DMS153 treated with DMSO at 0.1 percent for 48 hours (cell line): ENCODE results near the gene AGO4.
"Not testable (repeated sequence)": the region's sequence is repeated elsewhere in the genome, so short reads cannot be mapped to it uniquely, and the experiment has no call there.

Source experiments
- DNase-seq: peaks from one replicate; lab custom pipeline; 2025; ENCODE audit not compliant: unreplicated experiment; lab: John Stamatoyannopoulos, UW

Gene AGO4

DNA sequence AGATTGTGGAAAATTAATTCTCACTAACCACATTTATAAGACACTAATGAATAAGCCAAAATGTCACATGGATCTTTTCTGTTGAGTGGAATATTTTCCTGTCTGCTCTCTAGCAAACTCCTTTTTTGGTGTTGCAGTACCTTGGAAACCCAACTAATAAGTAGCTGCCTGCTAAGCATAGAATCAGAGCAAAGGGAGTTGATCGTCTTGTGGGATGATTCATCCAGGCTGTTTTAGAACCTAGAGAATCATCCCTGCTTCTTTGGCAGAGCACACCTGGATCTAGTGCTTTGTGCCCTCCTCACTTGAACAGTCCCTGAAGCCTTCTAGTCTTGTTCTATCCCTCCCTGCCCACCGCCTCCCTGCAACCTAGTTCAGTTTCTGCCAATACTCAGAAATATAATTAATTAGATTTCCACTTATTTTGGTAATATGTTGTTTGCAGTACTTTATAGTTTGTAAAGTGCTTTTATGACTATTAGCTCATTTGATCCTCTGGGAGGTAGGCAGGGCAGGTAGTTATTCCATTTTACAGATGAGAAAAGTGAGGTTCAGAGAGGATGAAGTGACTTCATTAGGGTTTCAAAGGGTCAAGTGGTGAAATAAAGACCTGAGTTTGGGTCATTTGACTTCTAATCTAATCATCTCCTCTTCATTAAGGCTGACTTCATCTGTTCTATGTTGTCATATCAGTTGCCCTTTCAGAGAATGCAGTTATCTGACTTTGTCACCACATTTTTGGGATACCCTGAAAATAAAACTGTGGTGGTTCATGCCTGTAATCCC is 2.5 kb downstream of the AGO4 start:
- no peak for DNase-seq

DNA sequence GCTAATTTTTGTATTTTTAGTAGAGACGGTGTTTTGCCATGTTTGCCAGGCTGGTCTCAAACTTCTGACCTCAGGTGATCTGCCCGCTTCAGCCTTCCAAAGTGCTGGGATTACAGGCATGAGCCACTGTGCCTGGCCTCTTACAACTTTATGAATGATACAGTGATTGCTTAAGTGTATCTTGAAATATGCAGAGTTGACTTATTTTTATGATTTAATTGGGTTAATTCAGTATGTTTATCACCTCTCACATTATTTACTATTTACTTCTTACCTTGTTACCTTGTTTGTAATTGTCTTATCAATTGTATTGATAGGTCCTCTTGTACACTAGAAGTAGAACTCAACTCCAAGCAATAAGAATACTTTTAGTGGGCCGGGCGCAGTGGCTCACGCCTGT is 4.9 kb downstream of the AGO4 start:
- not testable (repeated sequence) for DNase-seq

DNA sequence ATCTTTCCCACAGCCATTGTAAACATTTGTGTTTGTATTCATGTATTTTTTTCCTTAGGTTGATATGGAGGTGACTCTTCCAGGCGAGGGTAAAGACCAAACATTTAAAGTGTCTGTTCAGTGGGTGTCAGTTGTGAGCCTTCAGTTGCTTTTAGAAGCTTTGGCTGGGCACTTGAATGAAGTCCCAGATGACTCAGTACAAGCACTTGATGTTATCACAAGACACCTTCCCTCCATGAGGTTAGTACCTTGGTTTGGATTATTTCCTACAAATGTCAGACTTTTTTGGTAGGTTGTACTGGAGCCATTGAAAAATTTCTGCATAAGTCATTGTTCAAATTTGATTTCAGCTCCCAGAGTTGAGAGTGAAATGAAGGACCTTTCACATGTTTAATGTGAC is 17.4 kb downstream of the AGO4 start:
- DNase-seq, result no peak

DNA sequence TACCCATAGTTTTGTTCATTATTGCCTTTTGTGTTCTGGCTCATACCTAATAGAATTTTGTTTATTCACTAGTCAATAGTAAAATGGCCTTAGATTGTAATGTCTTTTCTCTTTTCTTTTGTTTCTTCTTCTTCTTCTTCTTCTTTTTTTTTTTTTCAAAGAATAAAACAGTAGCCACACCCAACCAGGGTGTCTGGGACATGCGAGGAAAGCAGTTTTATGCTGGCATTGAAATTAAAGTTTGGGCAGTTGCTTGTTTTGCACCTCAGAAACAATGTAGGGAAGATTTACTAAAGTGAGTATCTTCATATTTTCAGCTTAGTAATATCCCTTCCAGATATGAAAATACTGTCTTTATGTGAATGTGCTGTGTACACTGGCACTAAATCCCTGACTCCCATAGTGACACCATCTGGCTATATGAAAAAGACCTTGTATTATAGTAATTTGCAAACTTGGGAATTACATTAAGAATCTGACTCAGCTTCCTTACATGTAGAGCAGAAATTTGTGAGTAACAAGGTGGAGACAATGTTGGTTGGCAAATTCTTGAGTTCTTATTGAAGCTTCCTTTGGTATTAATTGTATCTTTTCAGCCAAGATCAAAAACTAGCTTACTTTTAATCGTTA is 24.6 kb downstream of the AGO4 start:
- no peak for DNase-seq

DNA sequence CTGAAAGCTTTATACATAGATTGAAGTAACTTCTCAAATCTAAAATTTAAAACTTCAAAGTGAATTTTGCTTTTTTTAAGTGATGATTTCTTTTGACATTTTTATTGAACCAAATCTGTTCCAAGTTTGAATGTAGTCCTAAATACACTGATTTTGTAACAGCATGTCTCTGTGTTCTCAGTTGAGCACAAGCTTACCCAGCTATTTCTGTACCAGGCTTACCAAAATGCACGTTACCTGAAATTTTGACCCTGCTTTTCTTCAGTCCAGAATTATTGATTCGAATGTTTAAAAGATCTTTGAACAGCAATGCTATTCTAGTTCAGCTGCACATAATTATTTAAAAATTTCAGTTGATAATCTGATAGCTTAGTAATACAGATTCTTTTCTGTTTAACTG is 25.6 kb downstream of the AGO4 start:
- no peak for DNase-seq

DNA sequence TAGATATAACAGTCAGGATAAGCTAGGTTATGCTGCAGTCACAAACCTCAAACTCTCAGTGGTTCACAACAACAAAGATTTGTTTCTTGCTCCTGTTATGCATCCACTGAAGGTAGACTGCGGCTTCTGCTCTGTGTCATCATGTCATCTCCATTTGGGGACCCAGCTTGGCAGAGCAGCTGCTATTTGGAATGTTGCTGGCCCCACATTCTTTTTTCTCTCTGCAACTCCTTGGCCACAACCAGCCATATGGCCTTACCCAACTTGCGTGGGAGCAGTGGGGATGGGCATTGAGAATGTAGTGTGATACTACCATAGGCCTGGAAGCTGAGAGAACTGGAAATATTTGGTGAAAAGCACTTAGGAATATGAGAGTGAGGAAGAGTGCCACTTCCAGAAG is 26.4 kb downstream of the AGO4 start:
- no peak for DNase-seq

DNA sequence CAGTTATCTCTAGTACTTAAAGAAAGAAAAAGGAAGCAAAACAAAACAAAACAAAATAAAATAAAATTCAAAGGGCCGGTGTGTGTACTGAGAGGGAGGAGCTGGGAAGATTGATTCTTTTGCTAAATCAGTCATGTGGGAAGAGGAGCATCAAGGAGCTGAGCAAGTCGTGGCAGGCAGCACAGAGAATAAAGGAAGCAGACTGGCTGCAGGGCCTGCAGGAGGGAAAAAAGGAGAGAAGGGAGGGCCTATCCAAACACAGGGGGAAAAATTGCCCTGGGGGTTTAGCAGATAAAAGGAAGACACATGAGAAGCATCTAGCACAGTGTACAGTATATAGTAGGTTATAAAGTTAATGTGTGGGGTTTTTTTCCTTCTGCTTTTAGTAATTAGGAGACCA is 27.6 kb downstream of the AGO4 start:
- peak; percentile 63 for DNase-seq

DNA sequence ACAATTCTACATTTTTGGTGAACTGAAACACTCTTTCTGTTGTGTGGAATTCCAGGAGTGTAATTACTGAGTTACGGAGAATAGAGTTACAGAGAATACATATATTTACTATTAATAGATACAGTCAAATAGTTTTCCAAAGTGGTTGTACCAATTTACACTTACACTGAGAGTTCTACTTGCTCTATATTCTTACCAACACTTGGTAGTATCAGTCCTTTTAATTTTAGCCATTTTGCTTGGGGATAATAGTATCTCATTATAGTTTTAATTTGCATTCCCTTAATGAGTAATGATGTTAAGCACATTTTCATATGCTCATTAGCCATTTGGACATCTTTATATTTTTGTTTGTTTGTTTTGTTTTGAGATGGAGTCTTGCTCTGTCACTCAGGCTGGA is 28.9 kb downstream of the AGO4 start:
- DNase-seq, result no peak

DNA sequence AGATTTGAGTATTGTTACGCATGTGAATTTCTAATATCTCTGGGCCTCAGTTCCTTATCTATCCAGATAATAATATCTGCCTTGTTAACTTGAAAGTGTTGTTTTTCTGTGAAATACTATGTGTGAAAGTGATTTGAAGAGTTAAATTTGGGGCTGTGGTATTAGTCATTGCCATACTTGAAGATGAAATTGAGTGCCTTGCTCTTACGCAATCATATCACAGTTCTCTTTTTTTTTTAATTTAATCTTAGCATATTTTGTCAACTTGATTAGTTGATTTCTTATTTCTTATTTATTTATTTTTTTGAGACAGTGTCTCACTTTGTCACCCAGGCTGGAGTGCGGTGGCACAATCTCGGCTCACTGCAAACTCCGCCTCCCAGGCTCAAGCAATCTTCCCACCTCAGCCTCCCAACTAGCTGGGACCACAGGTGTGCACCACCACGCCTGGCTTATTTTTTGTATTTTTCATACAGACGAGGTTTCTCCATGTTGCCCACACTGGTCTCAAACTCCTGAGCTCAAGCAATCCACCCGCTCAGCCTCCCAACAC is 31.0 kb downstream of the AGO4 start:
- DNase-seq, result no peak

DNA sequence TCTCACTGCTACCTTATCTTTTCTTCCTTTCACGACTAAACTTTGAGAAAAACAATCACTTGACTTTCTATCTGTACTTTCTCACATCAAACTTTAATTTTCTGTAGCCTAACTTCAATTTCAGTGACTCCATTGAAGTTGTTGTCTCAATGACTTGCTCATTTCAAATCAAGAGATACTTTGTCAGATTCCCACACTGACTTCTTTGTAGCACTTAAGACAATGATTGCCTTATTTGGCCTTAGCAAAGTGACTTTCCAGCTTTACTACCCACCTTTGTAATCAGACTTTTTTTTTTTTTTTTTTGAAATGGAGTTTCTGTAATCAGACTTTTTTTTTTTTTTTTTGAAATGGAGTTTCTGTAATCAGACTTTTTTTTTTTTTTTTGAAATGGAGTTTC is 37.0 kb downstream of the AGO4 start:
- no peak for DNase-seq

DNA sequence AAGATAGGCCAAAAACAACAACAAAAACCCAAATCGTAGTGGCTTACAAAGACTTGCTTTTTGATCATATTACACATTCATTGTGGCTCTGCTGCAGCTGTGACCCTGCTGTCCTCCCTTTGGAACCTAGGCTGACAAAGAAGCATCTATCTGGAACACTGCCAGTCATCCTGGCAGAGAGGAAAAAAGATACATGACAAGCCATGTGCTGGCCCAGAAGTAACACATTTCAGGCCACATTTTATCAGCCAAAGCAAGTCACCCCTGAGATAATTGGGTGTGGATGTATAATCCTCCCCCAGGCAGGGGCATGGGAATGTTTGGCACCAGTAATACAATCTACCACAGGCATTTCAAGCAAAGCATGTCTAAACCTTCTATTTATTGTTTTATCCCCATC is 38.0 kb downstream of the AGO4 start:
- DNase-seq, result no peak

DNA sequence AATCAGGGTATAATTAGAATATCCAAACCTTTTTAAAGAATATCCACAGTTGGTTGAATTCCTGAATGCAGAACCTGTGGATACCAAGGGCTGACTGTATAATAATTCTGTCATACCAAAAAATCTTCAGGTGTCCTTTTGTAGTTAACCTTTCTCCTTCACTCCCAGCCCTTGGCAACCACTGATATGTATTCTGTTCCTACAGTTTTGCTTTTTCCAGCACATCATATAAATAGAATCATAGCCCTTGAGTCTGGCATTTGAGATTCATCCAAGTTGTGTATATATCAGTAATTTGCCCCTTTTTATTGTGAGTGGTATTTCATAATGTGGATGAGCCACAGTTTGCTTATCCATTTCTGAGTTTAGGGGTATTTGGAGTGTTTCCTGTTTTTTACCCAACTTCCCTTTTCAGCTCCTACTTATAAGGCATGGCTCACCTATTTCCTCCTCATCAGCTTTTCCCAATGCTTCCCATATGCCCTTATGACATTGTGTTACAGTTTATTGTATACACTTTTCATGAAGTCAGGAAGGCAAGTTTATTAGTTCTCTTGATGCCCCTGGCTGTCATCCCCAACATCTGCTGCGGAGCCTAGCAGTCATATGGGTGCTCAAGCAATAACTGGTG is 40.2 kb downstream of the AGO4 start:
- no peak for DNase-seq

DNA sequence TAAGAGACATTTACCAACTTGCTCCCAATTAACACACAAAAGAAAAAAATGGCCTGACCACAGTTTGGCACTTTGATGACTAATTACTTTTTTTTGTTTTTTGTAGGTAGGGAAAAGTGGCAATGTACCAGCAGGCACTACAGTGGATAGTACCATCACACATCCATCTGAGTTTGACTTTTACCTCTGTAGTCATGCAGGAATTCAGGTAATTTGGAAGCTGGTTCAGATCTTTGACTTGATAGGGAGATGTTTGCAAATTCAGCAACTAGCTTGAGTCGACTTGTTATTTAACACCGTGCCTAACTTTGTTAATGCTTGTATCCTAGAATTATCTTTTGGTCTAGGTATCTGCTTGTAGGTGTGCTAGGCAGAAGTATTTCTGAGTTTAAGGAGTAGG is 42.2 kb downstream of the AGO4 start:
- DNase-seq, result no peak

DNA sequence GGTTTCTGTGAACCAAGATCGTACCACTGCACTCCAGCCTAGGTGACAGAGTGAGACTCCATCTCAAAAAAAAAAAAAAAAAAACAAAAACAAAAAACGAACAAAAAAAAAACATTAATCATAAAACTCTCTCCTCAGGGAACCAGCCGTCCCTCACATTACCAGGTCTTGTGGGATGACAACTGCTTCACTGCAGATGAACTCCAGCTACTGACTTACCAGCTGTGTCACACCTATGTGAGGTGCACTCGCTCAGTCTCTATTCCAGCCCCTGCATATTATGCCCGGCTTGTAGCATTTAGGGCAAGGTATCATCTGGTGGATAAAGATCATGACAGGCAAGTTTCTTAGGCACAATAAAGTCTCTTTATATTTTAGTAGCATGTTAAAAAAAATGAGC is 42.9 kb downstream of the AGO4 start:
- DNase-seq, result no peak

DNA sequence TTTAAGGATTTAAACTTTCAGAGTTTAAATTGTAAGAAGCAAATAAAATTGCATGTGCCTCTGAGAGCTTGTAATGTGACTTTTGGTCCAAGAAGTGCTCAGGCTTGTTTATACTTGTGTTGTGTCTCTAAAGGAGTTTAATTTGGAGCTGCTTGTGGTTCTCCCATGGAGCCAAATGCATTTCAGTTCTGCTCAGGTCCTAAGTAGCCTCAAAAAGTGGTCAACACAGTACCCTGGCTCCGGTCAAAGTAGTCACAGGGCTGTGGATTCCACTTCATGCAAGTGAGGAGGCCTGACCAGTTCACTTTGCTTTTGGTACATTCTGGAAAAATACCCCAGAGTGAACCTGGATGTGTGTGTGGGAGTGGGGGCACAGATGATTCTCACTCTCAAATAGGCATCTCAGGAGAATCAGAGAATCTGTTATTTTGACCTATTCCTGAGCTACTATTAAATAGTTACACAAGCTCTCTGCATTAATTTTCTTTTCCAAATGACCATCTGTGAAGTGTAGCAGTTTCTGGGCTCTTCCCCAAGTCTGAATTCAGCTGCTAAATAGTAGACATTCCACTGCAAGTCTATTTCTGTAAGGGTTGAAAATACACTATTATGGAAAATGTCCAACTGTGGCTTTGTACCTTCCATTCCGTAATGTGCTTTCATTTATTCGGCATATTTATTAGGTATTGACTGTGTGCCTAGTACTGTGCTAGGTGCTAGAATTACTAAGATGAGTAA is 43.5 kb downstream of the AGO4 start:
- no peak for DNase-seq

DNA sequence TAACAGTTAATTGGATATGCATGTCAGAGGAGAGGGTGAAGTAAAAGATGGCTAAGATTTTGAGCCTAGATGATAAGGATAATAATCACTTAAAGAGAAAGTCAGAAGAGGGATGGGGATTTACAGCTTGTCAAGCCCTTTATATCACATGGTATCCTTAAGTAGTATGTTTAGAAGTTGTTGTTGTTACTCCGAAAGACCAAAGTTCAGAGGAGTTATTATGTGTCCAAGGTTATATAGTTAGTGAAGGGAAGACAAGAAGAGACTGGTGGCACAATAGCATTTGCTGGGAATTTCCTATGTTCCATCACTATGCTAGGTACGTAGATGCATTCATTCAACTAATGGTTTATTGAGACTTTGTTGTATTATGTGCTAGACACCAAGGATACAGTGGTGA is 44.4 kb downstream of the AGO4 start:
- DNase-seq, result no peak

DNA sequence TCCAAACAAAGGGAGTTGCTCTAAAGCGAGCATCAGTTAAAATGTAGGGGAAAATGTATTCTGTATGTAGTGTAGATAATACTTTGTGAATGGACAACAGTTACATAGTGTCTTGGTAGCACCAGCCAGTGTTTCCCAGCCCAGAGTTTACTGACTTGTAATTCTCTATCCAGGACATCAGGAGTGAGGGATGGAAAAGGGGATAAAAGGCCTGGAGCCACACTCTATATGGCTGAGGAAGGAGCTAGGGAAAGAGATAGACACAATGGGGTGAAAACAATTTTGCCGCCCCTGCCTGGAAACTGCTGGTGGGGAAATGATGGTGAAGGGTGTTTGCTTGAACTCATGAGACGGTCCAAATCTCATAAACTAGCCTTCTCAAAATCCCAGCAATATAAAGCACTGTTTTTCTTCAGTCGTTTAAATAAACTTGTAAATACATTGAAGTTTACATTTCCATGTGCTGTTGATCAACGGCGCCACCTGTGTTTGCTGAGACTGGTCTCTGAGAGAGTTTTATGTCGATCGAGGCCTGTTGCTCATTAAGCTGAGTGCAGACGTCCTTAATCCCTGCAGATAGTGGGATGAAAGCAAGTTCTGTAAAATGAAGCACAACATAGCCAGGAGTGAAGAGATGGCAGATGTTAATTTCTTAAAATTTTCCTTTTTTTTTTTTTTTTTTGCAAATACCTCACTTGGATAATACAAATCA is 47.3 kb downstream of the AGO4 start:
- peak; percentile 98 for DNase-seq

DNA sequence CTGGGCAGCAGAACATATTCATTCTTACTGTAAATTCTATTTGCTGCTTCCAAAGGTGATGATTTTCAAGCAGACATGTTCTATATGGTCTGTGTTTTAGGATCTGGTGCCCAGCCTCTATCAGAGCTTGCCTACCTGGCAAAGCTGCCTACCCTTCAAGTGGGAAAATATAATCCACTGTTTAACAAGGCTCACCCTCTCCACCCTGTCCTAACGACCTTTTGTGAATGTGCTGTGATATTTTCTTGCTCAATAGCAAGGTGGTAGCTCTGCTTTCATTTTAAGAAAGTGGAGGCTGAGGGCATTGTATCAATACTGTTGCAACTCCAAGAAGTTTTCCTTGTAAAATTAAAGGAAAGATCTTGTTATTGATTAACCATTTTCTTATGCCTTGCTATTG is 49.1 kb downstream of the AGO4 start:
- DNase-seq, result peak; percentile 71

DNA sequence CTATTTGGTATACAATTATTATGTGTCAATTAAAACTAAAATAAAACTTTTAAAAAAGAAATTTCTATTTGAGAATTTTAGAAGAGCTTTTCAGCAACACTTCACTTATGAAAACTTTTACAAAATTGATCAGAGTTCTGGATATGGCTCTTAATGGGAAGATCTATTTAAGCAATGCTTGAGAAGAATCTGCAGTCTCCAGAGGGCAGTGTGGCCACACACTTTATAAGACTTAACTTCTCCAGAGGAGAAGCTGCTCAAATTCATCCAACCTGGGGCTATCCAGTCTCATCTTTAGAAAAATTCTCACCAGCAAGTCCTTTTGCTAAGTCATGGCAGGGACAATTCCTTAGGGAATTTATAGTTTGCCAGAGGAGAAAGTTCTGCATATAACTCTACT is 50.0 kb downstream of the AGO4 start:
- peak; percentile 49 for DNase-seq

DNA sequence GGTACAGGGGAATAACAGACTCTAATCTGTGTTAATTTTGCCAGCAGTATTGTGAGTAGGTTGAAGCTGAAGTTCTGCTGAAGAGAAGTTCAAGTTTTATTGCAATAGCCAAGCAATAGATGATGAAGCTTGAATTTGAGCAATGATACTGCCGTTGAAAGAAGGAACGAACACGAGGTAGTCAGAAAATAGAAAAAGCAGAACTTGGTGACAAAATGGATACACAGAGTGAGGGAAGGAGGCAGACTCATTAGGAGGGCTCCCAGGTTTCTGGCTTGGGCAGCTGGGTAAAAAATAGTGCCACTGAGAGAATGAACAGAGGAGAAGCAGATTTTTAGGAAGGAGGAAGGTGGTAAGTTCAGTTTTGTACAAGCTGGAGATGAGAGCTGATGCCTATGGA is 52.9 kb downstream of the AGO4 start:
- DNase-seq, result no peak

DNA sequence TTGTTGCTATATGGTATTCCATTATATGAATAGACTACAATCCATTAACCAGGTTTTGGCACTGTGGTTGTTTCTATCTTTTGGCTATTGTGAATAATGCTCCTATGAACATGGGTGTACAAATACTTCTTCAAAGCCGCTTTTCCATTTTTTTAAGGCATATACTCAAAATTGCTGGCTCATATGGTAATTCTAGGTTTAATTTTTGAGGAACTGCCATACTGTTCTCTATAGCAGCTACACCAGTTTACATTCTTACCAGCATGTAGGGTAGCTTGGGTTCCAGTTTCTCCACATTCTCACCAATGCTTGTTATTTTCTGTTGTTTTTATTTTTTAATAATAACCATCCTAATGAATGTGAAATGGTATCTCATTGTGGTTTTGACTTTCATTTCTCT is 55.3 kb downstream of the AGO4 start:
- no peak for DNase-seq
